Rectal smooth muscle tissue (tissue), 1 donor: ENCODE results near the gene MYH6.
A peak's percentile ranks its signal among the peaks of the same experiment; 100 is the strongest.

Experiments used
- H3K27ac ChIP-seq: one replicate; pipeline ENCODE4 v1.7.0; 2013; ENCODE audit warnings: low read depth, low read length, inconsistent platforms
- H3K27me3 ChIP-seq: one replicate; pipeline ENCODE4 v1.7.0; 2013; ENCODE audit warnings: low read length; ENCODE audit not compliant: control insufficient read depth, insufficient read depth
- H3K36me3 ChIP-seq: one replicate; pipeline ENCODE4 v1.7.0; 2013; ENCODE audit warnings: low read length; ENCODE audit not compliant: control insufficient read depth, insufficient read depth
- H3K4me1 ChIP-seq: one replicate; pipeline ENCODE4 v1.7.0; 2013; ENCODE audit warnings: low read length; ENCODE audit not compliant: control insufficient read depth, insufficient read depth
- H3K4me3 ChIP-seq: one replicate; pipeline ENCODE4 v1.7.0; 2013; ENCODE audit warnings: low read length
- H3K9ac ChIP-seq: one replicate; pipeline ENCODE4 v1.7.0; 2013; ENCODE audit warnings: low read length

The MYH6 gene

GRCh38 chr14:23372509-23372908, 35.6 kb downstream of the MYH6 start, which contains the start of gene IL25:
Gene IL25 (plus strand): TSS chr14:23372809.
- H3K4me1 ChIP-seq, result no peaks in the 10 kb centered on the region
- H3K4me3 ChIP-seq, result no peak within 1 kb of the TSS
- H3K9ac ChIP-seq, result no peak within 1 kb of the TSS
- no peaks in the 10 kb centered on the region for H3K36me3 ChIP-seq
- no peak within 1 kb of the TSS for H3K27ac ChIP-seq
- H3K27me3 ChIP-seq, result no peaks in the 10 kb centered on the region

- H3K36me3 ChIP-seq, result no peaks in the 10 kb centered on the region
Measured at GRCh38 chr14:23371865-23372264, 36.2 kb downstream of the MYH6 start.

GRCh38 chr14:23370221-23370620, 37.9 kb downstream of the MYH6 start:
- no peak overlapping the region for H3K27ac ChIP-seq
- peaks cover 6% of the 10 kb centered on the region for H3K27me3 ChIP-seq
- H3K4me1 ChIP-seq, result peaks cover 5% of the 10 kb centered on the region
- H3K9ac ChIP-seq, result no peak overlapping the region
- H3K4me3 ChIP-seq, result no peak overlapping the region
- H3K36me3 ChIP-seq, result no peaks in the 10 kb centered on the region

More at GRCh38 chr14:23371865-23372264, 36.2 kb downstream of the MYH6 start:
- Histone ChIP-seq H3K9ac (no peak overlapping the region), H3K27me3 (no peaks in the 10 kb centered on the region), H3K4me3 (no peak overlapping the region), H3K4me1 (peaks cover 2% of the 10 kb centered on the region), H3K27ac (no peak overlapping the region)

- Histone ChIP-seq H3K4me3 (peak overlapping the region; percentile 36), H3K27ac (peak overlapping the region; percentile 92), H3K27me3 (peaks cover 10% of the 10 kb centered on the region), H3K36me3 (no peaks in the 10 kb centered on the region), H3K9ac (no peak overlapping the region), H3K4me1 (peaks cover 16% of the 10 kb centered on the region)
Measured at GRCh38 chr14:23366426-23366921, 41.6 kb downstream of the MYH6 start.

GRCh38 chr14:23365732-23366425, 42.2 kb downstream of the MYH6 start:
- Histone ChIP-seq H3K4me3 (peak overlapping the region; percentile 76), H3K27me3 (peaks cover 10% of the 10 kb centered on the region), H3K4me1 (peaks cover 16% of the 10 kb centered on the region), H3K36me3 (no peaks in the 10 kb centered on the region), H3K27ac (peak overlapping the region; percentile 92), H3K9ac (peak overlapping the region; percentile 74)

- Histone ChIP-seq H3K4me1 (peaks cover 16% of the 10 kb centered on the region), H3K27me3 (peaks cover 10% of the 10 kb centered on the region), H3K9ac (peak within 1 kb of the TSS; percentile 74), H3K27ac (peak within 1 kb of the TSS; percentile 92), H3K36me3 (no peaks in the 10 kb centered on the region), H3K4me3 (peak within 1 kb of the TSS; percentile 76)
Measured at GRCh38 chr14:23365036-23365731, 42.9 kb downstream of the MYH6 start, which contains the start of gene EFS. Gene EFS (minus strand): TSS chr14:23365172. CDS start chr14:23365025, 147 bp downstream.

GRCh38 chr14:23364164-23365035, 43.7 kb downstream of the MYH6 start:
- Histone ChIP-seq H3K27me3 (peaks cover 10% of the 10 kb centered on the region), H3K9ac (peak overlapping the region; percentile 60), H3K4me1 (peaks cover 16% of the 10 kb centered on the region), H3K36me3 (no peaks in the 10 kb centered on the region), H3K4me3 (peak overlapping the region; percentile 76), H3K27ac (peak overlapping the region; percentile 92)

GRCh38 chr14:23362200-23362599, 45.9 kb downstream of the MYH6 start:
- no peak overlapping the region for H3K4me3 ChIP-seq
- H3K27ac ChIP-seq, result peak overlapping the region; percentile 44
- no peaks in the 10 kb centered on the region for H3K36me3 ChIP-seq
- H3K4me1 ChIP-seq, result peaks cover 16% of the 10 kb centered on the region
- H3K27me3 ChIP-seq, result peaks cover 10% of the 10 kb centered on the region
- H3K9ac ChIP-seq, result no peak overlapping the region

- H3K9ac ChIP-seq, result no peak overlapping the region
- peak overlapping the region; percentile 44 for H3K27ac ChIP-seq
- H3K4me1 ChIP-seq, result peaks cover 13% of the 10 kb centered on the region
- no peak overlapping the region for H3K4me3 ChIP-seq
- H3K36me3 ChIP-seq, result no peaks in the 10 kb centered on the region
- peaks cover 10% of the 10 kb centered on the region for H3K27me3 ChIP-seq
Measured at GRCh38 chr14:23361763-23362162, 46.3 kb downstream of the MYH6 start.

- Histone ChIP-seq H3K27me3 (peaks cover 10% of the 10 kb centered on the region), H3K9ac (no peak overlapping the region), H3K4me3 (no peak overlapping the region), H3K4me1 (peaks cover 11% of the 10 kb centered on the region), H3K36me3 (no peaks in the 10 kb centered on the region), H3K27ac (peak overlapping the region; percentile 21)
Measured at GRCh38 chr14:23361320-23361719, 46.8 kb downstream of the MYH6 start.

GRCh38 chr14:23360496-23360895, 47.6 kb downstream of the MYH6 start:
- Histone ChIP-seq H3K27me3 (peaks cover 4% of the 10 kb centered on the region), H3K9ac (no peak overlapping the region), H3K27ac (no peak overlapping the region), H3K4me1 (peaks cover 11% of the 10 kb centered on the region), H3K36me3 (no peaks in the 10 kb centered on the region), H3K4me3 (no peak overlapping the region)
